ENCODE results near the gene MPC1L.

The MPC1L gene

DNA sequence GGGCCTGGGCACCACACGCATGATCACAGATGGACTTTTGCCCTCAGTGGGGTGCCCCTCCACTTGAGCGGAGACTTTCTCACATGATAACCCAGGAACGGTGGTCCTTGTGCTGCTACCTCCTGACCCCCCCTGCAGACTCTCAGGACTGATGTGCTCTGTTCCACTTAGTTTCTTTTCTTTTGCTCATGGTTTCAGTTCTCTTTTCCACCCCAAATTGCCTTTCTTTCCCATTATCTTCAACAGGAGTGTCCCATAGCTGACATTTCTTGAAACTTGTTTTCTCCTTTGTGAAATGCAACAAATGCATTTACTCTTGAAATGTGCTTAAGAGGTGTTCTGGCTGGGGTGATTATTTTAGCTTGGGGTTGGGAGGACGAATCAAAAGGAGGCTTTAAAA, 9.0 kb downstream of the MPC1L start:
- no peak overlapping the region for H3K4me3 ChIP-seq (ENCODE audit: low read length)
- TF ChIP-seq, protein P1, sequence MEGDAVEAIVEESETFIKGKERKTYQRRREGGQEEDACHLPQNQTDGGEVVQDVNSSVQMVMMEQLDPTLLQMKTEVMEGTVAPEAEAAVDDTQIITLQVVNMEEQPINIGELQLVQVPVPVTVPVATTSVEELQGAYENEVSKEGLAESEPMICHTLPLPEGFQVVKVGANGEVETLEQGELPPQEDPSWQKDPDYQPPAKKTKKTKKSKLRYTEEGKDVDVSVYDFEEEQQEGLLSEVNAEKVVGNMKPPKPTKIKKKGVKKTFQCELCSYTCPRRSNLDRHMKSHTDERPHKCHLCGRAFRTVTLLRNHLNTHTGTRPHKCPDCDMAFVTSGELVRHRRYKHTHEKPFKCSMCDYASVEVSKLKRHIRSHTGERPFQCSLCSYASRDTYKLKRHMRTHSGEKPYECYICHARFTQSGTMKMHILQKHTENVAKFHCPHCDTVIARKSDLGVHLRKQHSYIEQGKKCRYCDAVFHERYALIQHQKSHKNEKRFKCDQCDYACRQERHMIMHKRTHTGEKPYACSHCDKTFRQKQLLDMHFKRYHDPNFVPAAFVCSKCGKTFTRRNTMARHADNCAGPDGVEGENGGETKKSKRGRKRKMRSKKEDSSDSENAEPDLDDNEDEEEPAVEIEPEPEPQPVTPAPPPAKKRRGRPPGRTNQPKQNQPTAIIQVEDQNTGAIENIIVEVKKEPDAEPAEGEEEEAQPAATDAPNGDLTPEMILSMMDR (IDR thresholded peaks at IDR 0.05; ENCODE audit: insufficient read depth, low read depth, low read length, missing control alignments), result no peak
- no peak for DNase-seq (ENCODE audit: low read depth)

DNA sequence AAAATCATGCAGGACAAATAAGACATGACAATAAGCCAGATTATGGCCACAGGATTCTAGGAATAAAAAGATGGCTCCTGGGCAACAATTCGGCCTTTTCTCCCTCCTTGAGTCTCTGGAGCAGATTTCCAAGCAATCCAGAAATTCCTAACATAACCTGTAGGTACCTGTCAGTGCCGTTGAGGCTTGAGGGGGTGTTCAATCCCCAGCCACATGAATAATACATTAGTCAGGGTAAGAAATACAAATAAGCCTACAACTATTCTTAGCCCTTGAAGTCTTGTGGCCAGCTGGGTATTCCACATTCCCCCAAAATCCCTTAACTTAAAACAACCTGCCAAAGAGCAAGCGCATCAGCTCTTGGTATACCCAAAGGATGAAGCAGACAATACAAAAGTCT, 14.5 kb downstream of the MPC1L start:
- peak; percentile 65 for DNase-seq (ENCODE audit: low read depth)
- TF ChIP-seq, protein P1 (IDR thresholded peaks at IDR 0.05; ENCODE audit: insufficient read depth, low read depth, low read length, missing control alignments), result no peak
- no peak overlapping the region for H3K4me3 ChIP-seq (ENCODE audit: low read length)

DNA sequence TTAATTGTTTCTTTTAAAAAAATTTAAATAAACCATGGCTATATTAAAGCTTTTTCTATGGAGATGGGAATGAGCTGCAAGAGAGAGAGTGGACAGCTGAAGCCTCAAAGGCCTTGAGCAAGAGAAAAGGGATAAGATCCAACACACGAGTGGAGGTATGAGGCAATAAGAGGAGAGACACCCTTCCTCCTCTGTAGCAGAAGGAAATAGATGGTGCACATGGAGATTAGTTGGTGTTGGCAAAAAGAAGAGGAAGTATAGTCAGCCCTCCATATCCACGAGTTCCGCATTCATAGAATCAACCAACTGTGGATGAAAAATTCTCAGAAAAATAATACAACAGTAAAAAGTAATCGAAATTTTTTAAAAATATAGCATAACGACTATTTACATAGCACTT, 20.9 kb downstream of the MPC1L start:
- TF ChIP-seq, protein P1 (IDR thresholded peaks at IDR 0.05; ENCODE audit: insufficient read depth, low read depth, low read length, missing control alignments), result no peak
- H3K4me3 ChIP-seq (ENCODE audit: low read length), result no peak overlapping the region
- DNase-seq (ENCODE audit: low read depth), result no peak

DNA sequence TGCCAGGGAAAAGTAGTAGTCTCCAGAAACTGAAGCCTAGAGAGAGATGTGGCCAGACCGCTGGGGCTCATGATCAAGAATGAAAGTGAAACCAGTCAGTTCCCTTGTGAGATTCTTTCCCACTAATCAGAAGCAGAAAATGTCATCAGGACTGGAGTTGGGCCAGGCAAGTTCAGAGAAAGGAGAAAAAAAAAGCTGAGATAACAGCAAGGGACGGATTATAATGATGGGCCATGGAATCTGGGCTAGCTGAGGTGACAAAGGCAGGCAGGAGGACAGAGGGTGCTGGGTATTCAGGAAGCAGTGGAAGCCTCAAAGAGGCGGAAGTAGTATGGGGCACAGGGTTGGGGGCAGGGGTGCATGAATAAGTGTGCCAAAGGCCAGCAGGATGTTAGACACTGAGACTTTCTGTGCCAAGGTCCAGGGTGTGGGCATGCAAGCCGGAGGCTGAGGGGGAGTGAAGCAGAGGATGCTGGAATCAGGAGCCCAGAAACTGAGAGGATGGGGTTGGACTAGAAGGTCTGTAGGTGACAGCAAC, 21.7 kb downstream of the MPC1L start:
- H3K4me3 ChIP-seq (ENCODE audit: low read length), result peak overlapping the region; percentile 11
- DNase-seq (ENCODE audit: low read depth), result peak; percentile 29
- TF ChIP-seq, protein P1 (IDR thresholded peaks at IDR 0.05; ENCODE audit: insufficient read depth, low read depth, low read length, missing control alignments), result no peak

DNA sequence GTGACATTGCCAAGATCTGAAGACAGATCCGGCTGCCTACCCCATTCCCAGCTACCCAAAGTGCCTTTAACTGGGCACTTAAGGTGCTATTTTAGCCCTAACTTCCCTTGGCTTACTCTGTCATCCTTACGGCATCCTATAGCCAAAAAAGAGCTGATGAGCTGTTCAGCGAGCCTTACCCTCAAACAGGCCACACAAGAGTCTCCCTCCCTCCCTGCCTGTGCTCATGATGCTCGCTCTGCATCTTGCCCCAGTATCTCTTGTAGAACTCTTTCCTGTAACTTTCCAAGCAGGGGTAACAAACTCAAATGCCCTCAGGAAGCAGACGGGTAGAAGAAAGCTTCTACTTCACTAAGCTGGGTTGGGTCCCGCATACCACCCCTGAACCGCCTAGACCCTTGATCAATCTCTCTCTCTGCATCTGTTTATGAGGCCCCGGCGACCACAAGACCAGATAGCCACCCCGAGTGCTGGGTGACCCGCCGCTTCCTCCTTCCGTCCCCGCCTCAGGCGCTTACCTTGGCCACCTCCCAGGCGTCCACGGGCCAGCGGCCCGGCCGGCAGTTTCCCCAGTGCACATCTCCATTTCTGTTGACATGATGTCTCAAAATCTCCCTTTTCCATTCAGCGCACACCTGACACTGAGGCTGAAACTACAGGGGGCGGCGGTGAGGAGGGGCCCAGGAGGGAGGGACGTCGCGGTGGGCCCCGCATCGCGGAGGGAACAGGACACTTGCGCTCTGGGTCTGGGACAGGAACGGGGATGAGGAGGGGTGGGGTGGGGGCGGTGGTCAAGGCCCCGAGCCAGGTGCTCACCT, 23.5 kb downstream of the MPC1L start:
- peak; percentile 24 for DNase-seq (ENCODE audit: low read depth)
- TF ChIP-seq, protein P1 (IDR thresholded peaks at IDR 0.05; ENCODE audit: insufficient read depth, low read depth, low read length, missing control alignments), result no peak
- H3K4me3 ChIP-seq (ENCODE audit: low read length), result peak overlapping the region; percentile 65

DNA sequence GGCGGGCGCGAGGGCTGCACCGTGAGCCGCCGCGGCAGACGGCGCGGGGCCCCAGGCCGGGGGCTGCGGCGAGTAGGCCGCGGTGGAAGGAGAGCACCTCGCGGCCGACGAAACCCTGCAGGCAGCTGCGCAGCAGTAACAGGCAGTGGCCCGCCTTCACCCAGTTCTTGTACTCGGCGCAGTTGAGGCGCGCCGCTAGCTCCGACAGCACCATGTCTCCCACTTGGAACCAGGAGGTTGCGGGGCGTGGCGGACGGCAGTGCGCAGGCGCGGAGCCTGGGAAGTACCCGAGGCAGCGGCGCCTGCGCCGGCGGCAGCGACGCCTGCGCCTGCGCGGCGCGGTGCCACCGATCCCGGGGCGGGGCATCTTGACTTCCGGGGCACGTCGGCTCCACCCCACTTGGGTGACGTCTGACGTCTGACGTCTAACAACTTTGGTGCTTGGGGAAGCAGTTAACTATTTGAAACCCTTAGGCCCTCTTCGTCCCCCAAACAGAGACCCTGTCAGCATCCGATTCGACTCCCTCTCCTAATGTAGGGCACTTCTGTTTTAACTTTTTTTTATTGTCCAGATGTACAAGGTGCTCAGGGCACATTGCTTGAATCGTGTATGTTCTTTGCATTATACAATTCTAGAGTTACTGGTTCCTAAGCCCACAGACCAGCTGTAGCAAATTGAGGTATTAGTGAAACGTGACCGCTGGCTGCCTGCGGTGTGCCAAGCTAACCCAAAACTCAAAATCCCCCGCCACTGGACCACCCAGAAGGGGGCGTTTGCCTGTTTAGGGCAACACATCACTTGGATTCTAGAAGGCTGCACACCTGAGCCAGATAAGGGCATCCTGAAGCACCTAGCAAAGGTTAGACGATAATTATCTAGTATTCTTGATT, 24.3 kb downstream of the MPC1L start, which contains the start of gene CXorf38:
TSS of gene CXorf38 (minus strand) at position 255 of the 891 bp plus-strand sequence. CDS start at position 214, 41 bp downstream.
- TF ChIP-seq, protein P1 (IDR thresholded peaks at IDR 0.05; ENCODE audit: insufficient read depth, low read depth, low read length, missing control alignments), result no peak
- peak within 1 kb of the TSS; percentile 65 for H3K4me3 ChIP-seq (ENCODE audit: low read length)
- DNase-seq (ENCODE audit: low read depth), result peak; percentile 83

Data from epithelial cell of esophagus (primary cell).